SK-N-SH (cell line): Measurements from ENCODE around the gene ANO4. TPM values are rescaled to one million over a fixed set of nuclear protein-coding genes. Genes with fewer than 3 reads are reported as not detected.
A peak's percentile ranks its signal among the peaks of the same experiment; 100 is the strongest.

Experiments used
- CTCF ChIA-PET: fragments of 300-600, 350-600 bp; formaldehyde crosslinking; extraction: SDS; loops from one replicate; lab custom pipeline; 2021; lab: Yijun Ruan, JAX
- POLR2A ChIA-PET: fragments of 350-600 bp; sonication (Branson Sonifier 250); formaldehyde crosslinking; extraction: SDS; loops from one replicate; lab custom pipeline; 2020; ENCODE audit warnings: antibody characterized with exemption, inconsistent platforms; lab: Yijun Ruan, JAX
- DNase-seq: peaks from one replicate; pipeline ENCODE4 v3.0.0; 2012
- H2AFZ ChIP-seq: fragments of 200-600 bp; sonication (generic); 2 replicates; pipeline ENCODE4 v1.8.1; 2016; ENCODE audit warnings: antibody characterized with exemption, mild to moderate bottlenecking, low read depth
- H3F3A ChIP-seq: fragments of 200-600 bp; sonication (generic); replicated peaks from 2 replicates; pipeline ENCODE3; 2016; ENCODE audit warnings: antibody characterized with exemption, mild to moderate bottlenecking; ENCODE audit not compliant: insufficient read depth
- H3K27ac ChIP-seq, 2 experiments: fragments of 200-500 bp in 1 of 2; fragments of 200-600 bp in 1 of 2; sonication (Bioruptor generic) in 1 of 2; sonication (generic), shearing (Covaris generic) in 1 of 2; 2 replicates each; pipeline versions ENCODE4 v1.5.1 to v1.6.1; 2014 to 2016; ENCODE audit warnings: low read depth in 2 of 2, inconsistent platforms in 1 of 2, low read length in 1 of 2, mild to moderate bottlenecking in 1 of 2, mixed read lengths in 1 of 2
- H3K27me3 ChIP-seq: fragments of 200-600 bp; sonication (generic), shearing (Covaris generic); 2 replicates; pipeline ENCODE4 v1.6.1; 2016; ENCODE audit warnings: mixed run types; ENCODE audit not compliant: insufficient read depth
- H3K36me3 ChIP-seq, 2 experiments: fragments of 200-500 bp in 1 of 2; fragments of 200-600 bp in 1 of 2; sonication (Bioruptor generic) in 1 of 2; sonication (generic) in 1 of 2; replicated peaks in 1 of 2; 2 replicates each; pipeline versions ENCODE3 to v1.5.1; 2014 to 2016; ENCODE audit warnings: low read length in 1 of 2, mild to moderate bottlenecking in 1 of 2; ENCODE audit not compliant: insufficient read depth in 2 of 2, control insufficient read depth in 1 of 2
- H3K4me1 ChIP-seq, 2 experiments: fragments of 200-500 bp in 1 of 2; fragments of 200-600 bp in 1 of 2; sonication (Bioruptor generic) in 1 of 2; sonication (generic), shearing (Covaris generic) in 1 of 2; 2 replicates each; pipeline versions ENCODE4 v1.5.1 to v1.6.1; 2014 to 2016; ENCODE audit warnings: low read depth in 1 of 2, low read length in 1 of 2, mixed run types in 1 of 2; ENCODE audit not compliant: insufficient read depth in 2 of 2, control insufficient read depth in 1 of 2
- H3K4me2 ChIP-seq: fragments of 200-600 bp; sonication (generic), shearing (Covaris generic); 2 replicates; pipeline ENCODE4 v1.6.1; 2017; ENCODE audit warnings: mixed run types
- H3K4me3 ChIP-seq, 2 experiments: fragments of 200-500 bp in 1 of 2; fragments of 200-600 bp in 1 of 2; sonication (Bioruptor generic) in 1 of 2; sonication (generic), shearing (Covaris generic) in 1 of 2; 2 replicates each; pipeline versions ENCODE4 v1.5.1 to v1.8.1; 2014 to 2016; ENCODE audit warnings: low read depth in 2 of 2, inconsistent platforms in 1 of 2, low read length in 1 of 2, mild to moderate bottlenecking in 1 of 2, mixed read lengths in 1 of 2, moderate library complexity in 1 of 2
- H3K79me2 ChIP-seq: fragments of 200-600 bp; sonication (generic); 2 replicates; pipeline ENCODE4 v1.8.1; 2017; ENCODE audit warnings: mild to moderate bottlenecking; ENCODE audit not compliant: insufficient read depth
- H3K9ac ChIP-seq: fragments of 200-600 bp; sonication (generic); 2 replicates; pipeline ENCODE4 v1.6.1; 2017; ENCODE audit warnings: mixed run types
- H3K9me2 ChIP-seq: fragments of 200-600 bp; sonication (generic); 2 replicates; pipeline ENCODE4 v1.6.1; 2017; ENCODE audit warnings: mixed run types
- H3K9me3 ChIP-seq: fragments of 200-600 bp; sonication (generic); 2 replicates; pipeline ENCODE4 v1.6.1; 2017; ENCODE audit warnings: mixed run types, mild to moderate bottlenecking, moderate library complexity
- H4K20me1 ChIP-seq: fragments of 200-600 bp; sonication (generic); 2 replicates; pipeline ENCODE4 v1.6.1; 2017; ENCODE audit warnings: mild to moderate bottlenecking, mixed run types; ENCODE audit not compliant: insufficient read depth
- EZH2phosphoT487 ChIP-seq: fragments of 200-600 bp; sonication (generic); IDR thresholded peaks from 2 replicates; pipeline ENCODE4 v1.6.1; 2017; ENCODE audit warnings: low read depth, mixed run types, mild to moderate bottlenecking, antibody characterized with exemption, moderate library complexity, borderline replicate concordance
- FOSL2 ChIP-seq: IDR thresholded peaks from 2 replicates; pipeline ENCODE4 v1.4.0; 2012; ENCODE audit warnings: low read depth, mild to moderate bottlenecking, moderate library complexity, borderline replicate concordance
- FOXJ3 ChIP-seq: sonication (generic); formaldehyde crosslinking; IDR thresholded peaks from 2 replicates; pipeline ENCODE4 v1.5.1; 2020; ENCODE audit warnings: mild to moderate bottlenecking, missing genetic modification reagents
- FOXM1 ChIP-seq: IDR thresholded peaks from 2 replicates; pipeline ENCODE4 v1.4.0; 2012; ENCODE audit warnings: low read depth, mild to moderate bottlenecking
- GABPA ChIP-seq: IDR thresholded peaks from 2 replicates; pipeline ENCODE4 v1.4.0; 2012; ENCODE audit warnings: low read depth, mild to moderate bottlenecking
- GATA2 ChIP-seq: sonication (generic); formaldehyde crosslinking; IDR thresholded peaks from 2 replicates; pipeline ENCODE4 v1.5.0; 2020; ENCODE audit warnings: mild to moderate bottlenecking, missing genetic modification reagents
- MXI1 ChIP-seq: IDR thresholded peaks from 2 replicates; pipeline ENCODE4 v1.6.1; 2012; ENCODE audit warnings: mild to moderate bottlenecking, low read depth, low read length, improper control_type of control experiment
- TAF1 ChIP-seq: IDR thresholded peaks from 2 replicates; pipeline ENCODE4 v1.6.1; 2012; ENCODE audit warnings: low read depth, mild to moderate bottlenecking, low read length, moderate library complexity, borderline replicate concordance
- TEAD4 ChIP-seq: IDR thresholded peaks from 2 replicates; pipeline ENCODE4 v1.4.0; 2012; ENCODE audit warnings: mild to moderate bottlenecking, borderline replicate concordance; ENCODE audit not compliant: insufficient read depth
- YY1 ChIP-seq: IDR thresholded peaks from 2 replicates; pipeline ENCODE4 v1.4.0; 2012; ENCODE audit warnings: low read depth, mild to moderate bottlenecking
- WGBS: methylation state at CpG from one replicate; pipeline ENCODE4 v1.1.6; 2017; ENCODE audit warnings: low lambda C conversion rate; 5-methylcytosine and 5-hydroxymethylcytosine counted together
- polyA plus RNA-seq, 3 experiments: library from polyadenylated mRNA; depleted of rRNA; stranded (reverse); fragments of >200 nt; gene quantifications; 2 replicates each; pipeline ENCODE4 v1.2.3, GENCODE V29; 2012
- TF ChIP-seq, protein P1 (sequence below): IDR thresholded peaks from 2 replicates; pipeline ENCODE4 v1.4.0; 2012; ENCODE audit warnings: low read depth, borderline replicate concordance

ANO4 gene
- polyA plus RNA-seq, 1 of the 3 experiments (the other 2 are of a cell fraction): 9.4 TPM

- H3K4me3 ChIP-seq: no peak overlapping the region
- peak overlapping the region in 1 of 2 experiments; percentile 82; a peak in 2 of 4 replicates for H3K27ac ChIP-seq
- WGBS: 65% methylated on average over 4 of the region's 4 CpGs
- ChIA-PET CTCF (no interaction called here), POLR2A (no interaction called here)
- H4K20me1 ChIP-seq: no peaks in the 10 kb centered on the region
- H3K27me3 ChIP-seq: no peaks in the 10 kb centered on the region
- no peaks in the 10 kb centered on the region for H3K9me3 ChIP-seq
- no peak overlapping the region for H2AFZ ChIP-seq
- no peak for DNase-seq
- peaks cover 33% of the 10 kb centered on the region for H3F3A ChIP-seq
- H3K4me1 ChIP-seq: peaks cover 0 to 31% of the 10 kb centered on the region in 2 experiments; a peak in 2 of 4 replicates
- H3K79me2 ChIP-seq: no peaks in the 10 kb centered on the region
- H3K9me2 ChIP-seq: no peaks in the 10 kb centered on the region
- peak overlapping the region; percentile 43; the same call in 1 of the 2 replicates for H3K4me2 ChIP-seq
- no peak overlapping the region; the same call in 1 of the 2 replicates for H3K9ac ChIP-seq
- TF ChIP-seq TAF1 (no peak), GATA2 (CRISPR knock-in tag) (no peak), FOXJ3 (no peak)
- no peaks in the 10 kb centered on the region for H3K36me3 ChIP-seq
Measured at GRCh38 chr12:101019201-101019600, 224.6 kb downstream of the ANO4 start.

DNA sequence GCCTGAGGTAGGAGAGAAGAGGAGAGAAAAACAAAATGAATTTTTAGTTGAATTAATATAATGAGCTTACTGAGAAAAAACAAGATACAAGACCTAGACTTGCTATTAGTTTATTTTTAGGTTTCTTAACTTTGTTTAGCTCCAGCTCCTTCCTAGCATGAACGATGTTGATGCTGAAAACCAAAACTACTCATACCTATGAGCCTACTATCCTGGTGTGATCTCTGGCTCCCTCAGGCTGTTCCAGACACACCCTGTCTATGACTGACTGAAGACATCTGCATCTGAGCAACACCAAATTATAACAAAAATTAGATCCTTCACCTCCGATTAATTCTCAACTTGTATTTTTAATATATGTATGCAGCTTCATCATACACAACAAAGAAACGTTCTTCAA, 225.1 kb downstream of the ANO4 start:
- no peak for DNase-seq
- H3K27me3 ChIP-seq: no peaks in the 10 kb centered on the region
- WGBS: 58% methylated on average over 3 of the region's 3 CpGs
- no peaks in the 10 kb centered on the region for H3K9me2 ChIP-seq
- TF ChIP-seq FOXM1 (no peak), YY1 (no peak), EZH2phosphoT487 (no peak), FOSL2 (no peak), MXI1 (no peak), GABPA (no peak), TEAD4 (no peak)
- TF ChIP-seq, protein P1, sequence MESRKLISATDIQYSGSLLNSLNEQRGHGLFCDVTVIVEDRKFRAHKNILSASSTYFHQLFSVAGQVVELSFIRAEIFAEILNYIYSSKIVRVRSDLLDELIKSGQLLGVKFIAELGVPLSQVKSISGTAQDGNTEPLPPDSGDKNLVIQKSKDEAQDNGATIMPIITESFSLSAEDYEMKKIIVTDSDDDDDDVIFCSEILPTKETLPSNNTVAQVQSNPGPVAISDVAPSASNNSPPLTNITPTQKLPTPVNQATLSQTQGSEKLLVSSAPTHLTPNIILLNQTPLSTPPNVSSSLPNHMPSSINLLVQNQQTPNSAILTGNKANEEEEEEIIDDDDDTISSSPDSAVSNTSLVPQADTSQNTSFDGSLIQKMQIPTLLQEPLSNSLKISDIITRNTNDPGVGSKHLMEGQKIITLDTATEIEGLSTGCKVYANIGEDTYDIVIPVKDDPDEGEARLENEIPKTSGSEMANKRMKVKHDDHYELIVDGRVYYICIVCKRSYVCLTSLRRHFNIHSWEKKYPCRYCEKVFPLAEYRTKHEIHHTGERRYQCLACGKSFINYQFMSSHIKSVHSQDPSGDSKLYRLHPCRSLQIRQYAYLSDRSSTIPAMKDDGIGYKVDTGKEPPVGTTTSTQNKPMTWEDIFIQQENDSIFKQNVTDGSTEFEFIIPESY: no peak
- TF ChIP-seq, all 33 proteins: peak for 0
- H4K20me1 ChIP-seq: no peaks in the 10 kb centered on the region
- H3K79me2 ChIP-seq: no peaks in the 10 kb centered on the region
- peak overlapping the region in 1 of 2 experiments; percentile 82; a peak in 2 of 4 replicates for H3K27ac ChIP-seq
- no peaks in the 10 kb centered on the region for H3K9me3 ChIP-seq
- no peak overlapping the region for H3K4me3 ChIP-seq
- no peak overlapping the region; the same call in 1 of the 2 replicates for H3K9ac ChIP-seq
- no peak overlapping the region for H2AFZ ChIP-seq
- no peak overlapping the region for H3K4me2 ChIP-seq
- no peaks in the 10 kb centered on the region for H3K36me3 ChIP-seq
- ChIA-PET POLR2A (no interaction called here), CTCF (no interaction called here)
- peaks cover 33% of the 10 kb centered on the region for H3F3A ChIP-seq
- peaks cover 0 to 31% of the 10 kb centered on the region in 2 experiments; a peak in 2 of 4 replicates for H3K4me1 ChIP-seq
